Measurements from ENCODE around the gene NT5DC1.
"Not testable (repeated sequence)": the region's sequence is repeated elsewhere in the genome, so short reads cannot be mapped to it uniquely, and the experiment has no call there.

NT5DC1 gene

GRCh38 chr6:116280161-116280932 is 179.7 kb downstream of the NT5DC1 start:
- DNase-seq, result no peak

DNA sequence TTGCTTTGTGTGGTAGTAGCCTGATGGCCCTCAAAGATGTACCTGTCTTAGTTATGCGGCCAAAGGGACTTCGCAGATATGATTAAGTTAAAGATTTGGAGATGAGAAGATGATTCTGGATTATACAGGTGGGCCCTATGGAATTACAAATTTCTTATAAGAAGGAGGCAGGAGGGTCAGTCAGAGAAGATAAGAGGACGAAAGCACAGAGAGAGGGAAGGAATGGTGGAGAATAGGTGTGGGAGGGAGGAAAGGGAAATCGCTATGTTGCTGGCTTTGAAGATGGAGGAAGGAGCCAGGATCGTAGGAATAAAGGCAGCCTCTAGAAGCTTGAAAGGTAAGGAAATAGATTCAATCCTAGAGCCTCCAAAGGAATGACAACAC is 180.3 kb downstream of the NT5DC1 start:
- no peak for DNase-seq

DNA sequence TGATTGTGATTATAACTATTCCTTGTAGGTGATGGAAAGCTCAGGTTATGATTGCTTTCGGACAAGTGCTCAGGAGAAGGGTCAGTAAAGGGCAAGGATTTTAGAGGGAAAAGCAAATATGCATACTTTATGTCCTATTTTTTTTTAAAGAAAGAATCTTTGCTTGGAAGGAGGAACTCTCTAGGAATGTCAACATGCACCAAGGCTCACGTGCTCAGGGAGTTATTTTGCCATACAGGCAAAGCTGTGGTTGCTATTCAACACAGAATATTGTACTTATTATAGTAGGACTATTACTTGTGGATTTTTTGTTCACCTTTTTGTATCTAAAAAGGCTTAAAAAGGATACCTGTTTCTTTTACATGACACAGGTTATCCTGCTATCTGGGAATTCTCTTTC is 182.0 kb downstream of the NT5DC1 start:
- DNase-seq, result no peak

GRCh38 chr6:116283191-116283590 is 182.5 kb downstream of the NT5DC1 start:
- DNase-seq, result no peak

GRCh38 chr6:116284984-116285383 is 184.3 kb downstream of the NT5DC1 start:
- not testable (repeated sequence) for DNase-seq

DNA sequence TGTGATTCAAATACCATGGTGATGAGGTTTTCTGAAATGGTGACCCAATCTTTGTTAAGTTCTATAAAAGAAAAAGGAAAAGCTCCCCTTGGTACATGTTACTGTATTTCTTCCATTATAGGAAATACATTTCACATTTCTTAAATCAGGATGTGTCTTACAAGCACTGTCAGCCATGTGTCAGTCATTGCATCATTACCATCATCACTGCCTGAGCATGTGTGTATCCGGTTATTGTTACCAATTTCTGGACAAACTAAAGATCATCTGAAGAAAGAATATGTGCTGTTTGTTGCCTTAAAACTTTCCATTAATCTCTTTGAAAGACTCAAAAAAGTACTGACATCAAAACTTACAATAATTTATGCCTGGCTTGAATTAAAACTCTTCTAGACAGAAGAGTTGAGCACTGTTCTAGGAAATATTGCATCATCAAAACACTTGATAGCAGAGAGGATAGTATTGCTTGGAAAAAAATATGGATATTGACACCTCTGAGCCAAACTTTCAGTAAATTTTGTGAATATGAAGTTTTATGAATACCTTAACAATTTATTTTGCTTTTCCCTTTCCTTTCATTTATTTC is 186.2 kb downstream of the NT5DC1 start:
- no peak for DNase-seq

DNA sequence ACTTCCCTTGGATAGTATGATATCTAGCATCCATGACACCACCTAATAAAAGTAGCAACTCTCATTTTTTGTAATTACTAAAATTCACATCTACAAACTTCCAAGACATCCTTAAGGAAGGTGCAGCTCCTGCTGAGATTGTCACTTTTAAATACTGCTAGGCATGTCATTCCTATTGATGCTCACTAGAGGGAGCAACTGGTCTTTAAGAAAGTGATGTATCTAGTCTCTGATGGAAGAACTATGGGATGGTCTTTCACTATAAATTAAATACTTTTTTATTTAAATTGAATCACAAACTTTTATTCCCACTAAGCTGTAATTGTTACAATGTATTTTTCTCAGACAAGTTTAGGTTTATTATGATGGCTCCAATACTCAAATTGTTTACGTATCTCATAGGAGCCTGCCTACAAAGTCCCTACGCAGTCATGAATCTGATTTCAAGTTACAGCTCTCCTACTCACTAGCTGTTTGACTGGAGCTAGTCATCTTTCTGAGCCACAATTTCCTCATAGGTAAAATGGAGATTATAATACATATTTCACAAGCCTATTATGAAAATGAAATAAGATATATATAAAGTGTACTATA is 187.1 kb downstream of the NT5DC1 start:
- no peak for DNase-seq

- DNase-seq, result no peak
Measured at GRCh38 chr6:116289876-116290275, 189.2 kb downstream of the NT5DC1 start.

GRCh38 chr6:116290799-116291198 is 190.1 kb downstream of the NT5DC1 start:
- DNase-seq, result no peak

- no peak for DNase-seq
Measured at GRCh38 chr6:116291701-116292396, 191.2 kb downstream of the NT5DC1 start.

DNA sequence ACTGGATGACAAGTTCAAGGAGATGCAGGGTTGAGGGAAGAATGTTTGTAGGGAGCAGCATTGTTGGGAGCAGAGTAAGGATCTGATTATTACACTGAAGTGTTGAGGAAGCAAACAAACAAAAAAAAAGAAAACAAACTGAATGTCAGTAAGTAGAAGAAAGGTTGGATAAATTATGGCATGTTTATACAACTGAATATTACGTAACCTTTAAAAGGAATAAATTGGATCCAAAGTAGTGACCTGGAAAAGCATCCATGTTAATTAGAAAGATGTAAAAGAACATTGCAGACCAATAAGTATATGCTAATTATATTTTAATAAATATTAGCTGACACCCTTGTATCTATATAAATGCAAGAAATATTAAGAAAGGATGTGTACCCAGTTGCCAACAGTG is 191.9 kb downstream of the NT5DC1 start:
- DNase-seq, result no peak

- no peak for DNase-seq
Measured at GRCh38 chr6:116298273-116298672, 197.6 kb downstream of the NT5DC1 start.

DNA sequence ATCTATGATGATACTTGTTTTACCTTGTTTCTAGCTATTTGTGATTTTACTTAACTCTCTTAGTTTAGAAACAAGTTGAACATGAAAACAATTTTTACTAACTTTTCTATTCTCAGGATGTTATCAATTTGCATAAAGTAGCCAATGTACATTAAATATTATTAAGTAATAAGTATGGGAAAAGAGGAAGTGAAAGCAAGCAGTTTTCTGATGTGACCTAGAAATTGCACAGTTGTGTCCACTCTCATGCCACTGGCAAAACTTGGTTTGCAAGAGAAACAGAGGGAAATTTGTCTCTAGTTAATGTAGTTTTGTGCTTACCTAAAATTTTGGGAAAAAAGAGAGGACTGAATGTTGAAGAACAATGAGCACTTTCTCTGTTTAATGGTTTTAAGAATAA is 198.3 kb downstream of the NT5DC1 start:
- no peak for DNase-seq

All from NCI-H1436 treated with DMSO at 0.1 percent for 48 hours (cell line).